ENCODE data around the gene SORCS2. TPM values are rescaled to one million over a fixed set of nuclear protein-coding genes. Genes with fewer than 3 reads are reported as not detected.

SORCS2 gene
- total RNA-seq, 1 donor from 2014 or later, result 3.0 TPM

- Mint-ChIP-seq H3K36me3 (ENCODE audit: unreplicated experiment) (no peaks in the 10 kb centered on the region), H3K27me3 (ENCODE audit: unreplicated experiment) (peaks cover 18% of the 10 kb centered on the region), H3K4me3 (ENCODE audit: unreplicated experiment) (no peak overlapping the region), H3K9me3 (ENCODE audit: unreplicated experiment) (no peaks in the 10 kb centered on the region), H3K4me1 (ENCODE audit: unreplicated experiment) (peaks cover 17% of the 10 kb centered on the region), H3K27ac (ENCODE audit: unreplicated experiment) (no peak overlapping the region)
- DNase-seq (ENCODE audit: extremely low spot score, unreplicated experiment), result no peak
- no peak for TF ChIP-seq CTCF (IDR thresholded peaks at IDR 0.05)
These were observed 161.7 kb downstream of the SORCS2 start for GRCh38 chr4:7353846-7354610.

GRCh38 chr4:7354927-7355326 is 162.6 kb downstream of the SORCS2 start:
- no peak for DNase-seq (ENCODE audit: extremely low spot score, unreplicated experiment)
- no peak overlapping the region for H3K4me3 Mint-ChIP-seq (ENCODE audit: unreplicated experiment)

GRCh38 chr4:7355795-7356194 is 163.5 kb downstream of the SORCS2 start:
- H3K27ac Mint-ChIP-seq (ENCODE audit: unreplicated experiment), result no peak overlapping the region
- H3K4me3 Mint-ChIP-seq (ENCODE audit: unreplicated experiment), result no peak overlapping the region
- H3K27me3 Mint-ChIP-seq (ENCODE audit: unreplicated experiment), result peaks cover 18% of the 10 kb centered on the region
- H3K4me1 Mint-ChIP-seq (ENCODE audit: unreplicated experiment), result peaks cover 22% of the 10 kb centered on the region
- no peaks in the 10 kb centered on the region for H3K9me3 Mint-ChIP-seq (ENCODE audit: unreplicated experiment)
- no peak for DNase-seq (ENCODE audit: extremely low spot score, unreplicated experiment)
- no peak for TF ChIP-seq CTCF (IDR thresholded peaks at IDR 0.05)
- no peaks in the 10 kb centered on the region for H3K36me3 Mint-ChIP-seq (ENCODE audit: unreplicated experiment)

More at GRCh38 chr4:7354927-7355326, 162.6 kb downstream of the SORCS2 start:
- H3K9me3 Mint-ChIP-seq (ENCODE audit: unreplicated experiment), result no peaks in the 10 kb centered on the region
- H3K4me1 Mint-ChIP-seq (ENCODE audit: unreplicated experiment), result peaks cover 22% of the 10 kb centered on the region
- H3K27ac Mint-ChIP-seq (ENCODE audit: unreplicated experiment), result no peak overlapping the region
- peaks cover 18% of the 10 kb centered on the region for H3K27me3 Mint-ChIP-seq (ENCODE audit: unreplicated experiment)
- no peaks in the 10 kb centered on the region for H3K36me3 Mint-ChIP-seq (ENCODE audit: unreplicated experiment)
- TF ChIP-seq CTCF (IDR thresholded peaks at IDR 0.05), result no peak

GRCh38 chr4:7356667-7357310 is 164.5 kb downstream of the SORCS2 start:
- no peak overlapping the region for H3K4me3 Mint-ChIP-seq (ENCODE audit: unreplicated experiment)
- no peak for TF ChIP-seq CTCF (IDR thresholded peaks at IDR 0.05)
- H3K9me3 Mint-ChIP-seq (ENCODE audit: unreplicated experiment), result no peaks in the 10 kb centered on the region
- no peak for DNase-seq (ENCODE audit: extremely low spot score, unreplicated experiment)
- no peaks in the 10 kb centered on the region for H3K36me3 Mint-ChIP-seq (ENCODE audit: unreplicated experiment)
- H3K4me1 Mint-ChIP-seq (ENCODE audit: unreplicated experiment), result peaks cover 26% of the 10 kb centered on the region
- H3K27ac Mint-ChIP-seq (ENCODE audit: unreplicated experiment), result no peak overlapping the region
- peaks cover 11% of the 10 kb centered on the region for H3K27me3 Mint-ChIP-seq (ENCODE audit: unreplicated experiment)

- no peaks in the 10 kb centered on the region for H3K9me3 Mint-ChIP-seq (ENCODE audit: unreplicated experiment)
- TF ChIP-seq CTCF (IDR thresholded peaks at IDR 0.05), result no peak
- H3K4me1 Mint-ChIP-seq (ENCODE audit: unreplicated experiment), result peaks cover 26% of the 10 kb centered on the region
- H3K27me3 Mint-ChIP-seq (ENCODE audit: unreplicated experiment), result peaks cover 9% of the 10 kb centered on the region
- no peak overlapping the region for H3K4me3 Mint-ChIP-seq (ENCODE audit: unreplicated experiment)
- no peak overlapping the region for H3K27ac Mint-ChIP-seq (ENCODE audit: unreplicated experiment)
- no peaks in the 10 kb centered on the region for H3K36me3 Mint-ChIP-seq (ENCODE audit: unreplicated experiment)
- no peak for DNase-seq (ENCODE audit: extremely low spot score, unreplicated experiment)
These were observed 165.0 kb downstream of the SORCS2 start for GRCh38 chr4:7357323-7357722.
